IgD-negative memory B cell (primary cell): ENCODE results near the gene GADD45A. TPM values are rescaled to one million over a fixed set of nuclear protein-coding genes. Genes with fewer than 3 reads are reported as not detected.
"Not testable (repeated sequence)": the region's sequence is repeated elsewhere in the genome, so short reads cannot be mapped to it uniquely, and the experiment has no call there.

Source experiments
- H3K27ac Mint-ChIP-seq, 3 donors: one replicate each; pipeline ENCODE4 v1.8.0; 2020 to 2022; ENCODE audit warnings: mild to moderate bottlenecking in 3 of 3, mixed read lengths in 3 of 3, moderate library complexity in 1 of 3
- H3K27me3 Mint-ChIP-seq: one replicate; pipeline ENCODE4 v1.8.0; 2021; ENCODE audit warnings: mixed read lengths
- H3K36me3 Mint-ChIP-seq: one replicate; pipeline ENCODE4 v1.8.0; 2020; ENCODE audit warnings: mild to moderate bottlenecking, mixed read lengths
- H3K4me1 Mint-ChIP-seq, 3 donors: one replicate each; pipeline ENCODE4 v1.8.0; 2020 to 2022; ENCODE audit warnings: mixed read lengths in 3 of 3, mild to moderate bottlenecking in 1 of 3
- H3K4me3 Mint-ChIP-seq, 4 donors: one replicate each; pipeline ENCODE4 v1.8.0; 2020 to 2022; ENCODE audit warnings: mild to moderate bottlenecking in 4 of 4, mixed read lengths in 4 of 4, moderate library complexity in 3 of 4
- H3K9me3 Mint-ChIP-seq, 3 donors: one replicate each; pipeline ENCODE4 v1.8.0; 2020 to 2021; ENCODE audit warnings: mixed read lengths in 3 of 3, mild to moderate bottlenecking in 1 of 3
- polyA plus RNA-seq: library from polyadenylated mRNA; unstranded; fragments of 300-500 nt; fragmentation: Illumina TruSeq; gene quantifications from one replicate; pipeline ENCODE4 v1.2.3, GENCODE V29; 2021

The GADD45A gene
- polyA plus RNA-seq, 1 donor from 2014 or later = 21.0 TPM

DNA sequence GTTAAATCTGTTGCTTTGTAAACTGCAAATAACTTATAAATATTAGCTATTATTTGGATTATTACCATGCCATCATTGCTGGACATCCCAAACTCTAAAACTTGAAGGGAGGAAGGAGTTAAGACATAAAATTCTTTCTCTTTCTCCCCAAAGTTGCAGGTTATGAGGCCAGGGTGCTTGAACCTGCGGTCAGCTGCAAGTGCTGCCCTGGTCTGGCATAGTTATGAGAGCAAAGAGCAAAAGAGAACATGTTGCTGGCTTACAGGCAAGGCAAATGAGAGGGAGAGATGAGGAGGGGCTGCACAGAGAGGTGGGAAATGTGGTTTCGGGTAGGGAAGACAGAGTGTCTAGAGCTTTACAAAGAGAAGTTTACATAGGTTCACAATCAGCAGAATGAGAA lies 30.8 kb downstream of the GADD45A start:
- Mint-ChIP-seq H3K27ac (no peak overlapping the region), H3K4me1 (peaks cover 0 to 5% (median 1%) of the 10 kb centered on the region in 3 donors), H3K4me3 (no peak overlapping the region), H3K27me3 (peaks cover 2% of the 10 kb centered on the region), H3K9me3 (no peaks in the 10 kb centered on the region), H3K36me3 (peaks cover 2% of the 10 kb centered on the region)

DNA sequence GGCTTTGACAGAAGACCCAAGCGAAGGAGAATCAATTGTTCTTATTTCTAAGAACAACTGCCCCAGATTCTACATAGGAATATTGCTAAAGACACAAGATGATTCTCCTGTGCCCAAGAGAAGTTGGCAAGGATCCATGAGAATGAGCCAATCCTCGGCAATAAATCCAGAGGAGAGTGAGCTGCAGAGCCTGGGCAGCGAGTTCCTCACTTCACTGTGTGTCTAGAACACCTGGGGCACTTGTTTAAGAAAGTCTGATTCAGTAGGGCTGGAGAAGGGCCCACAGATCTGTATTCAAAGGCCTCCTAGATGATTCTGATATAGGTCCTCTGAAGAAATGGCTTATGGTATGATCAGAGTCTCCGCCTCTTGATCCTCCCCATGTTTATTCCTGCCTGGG lies 31.8 kb downstream of the GADD45A start:
- no peak overlapping the region for H3K27ac Mint-ChIP-seq
- H3K4me1 Mint-ChIP-seq = peaks cover 0 to 4% (median 0%) of the 10 kb centered on the region in 3 donors
- no peaks in the 10 kb centered on the region for H3K9me3 Mint-ChIP-seq
- H3K36me3 Mint-ChIP-seq = peaks cover 2% of the 10 kb centered on the region
- no peak overlapping the region for H3K4me3 Mint-ChIP-seq
- peaks cover 2% of the 10 kb centered on the region for H3K27me3 Mint-ChIP-seq

DNA sequence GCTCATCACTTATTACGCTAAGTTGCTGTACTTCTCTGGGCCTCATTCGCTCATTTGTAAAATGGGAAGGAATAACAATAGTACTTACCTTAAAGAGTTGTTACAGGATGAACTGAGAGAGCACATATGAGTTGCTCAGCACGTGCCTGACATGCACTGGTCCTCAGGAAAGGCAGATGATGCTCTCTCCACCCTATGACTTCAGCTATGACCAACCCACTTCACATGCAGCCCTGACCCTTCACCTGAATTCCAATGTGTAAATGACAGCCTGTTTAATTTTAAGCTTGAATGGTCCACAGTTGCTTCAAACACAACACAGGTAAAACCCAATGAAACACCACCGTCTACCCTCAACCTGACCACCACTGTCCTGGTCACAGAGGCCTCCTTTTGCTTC lies 32.9 kb downstream of the GADD45A start:
- Mint-ChIP-seq H3K27me3 (peaks cover 2% of the 10 kb centered on the region), H3K27ac (no peak overlapping the region), H3K36me3 (peaks cover 2% of the 10 kb centered on the region), H3K9me3 (no peaks in the 10 kb centered on the region), H3K4me1 (peaks cover 0 to 2% (median 0%) of the 10 kb centered on the region in 3 donors), H3K4me3 (no peak overlapping the region)

DNA sequence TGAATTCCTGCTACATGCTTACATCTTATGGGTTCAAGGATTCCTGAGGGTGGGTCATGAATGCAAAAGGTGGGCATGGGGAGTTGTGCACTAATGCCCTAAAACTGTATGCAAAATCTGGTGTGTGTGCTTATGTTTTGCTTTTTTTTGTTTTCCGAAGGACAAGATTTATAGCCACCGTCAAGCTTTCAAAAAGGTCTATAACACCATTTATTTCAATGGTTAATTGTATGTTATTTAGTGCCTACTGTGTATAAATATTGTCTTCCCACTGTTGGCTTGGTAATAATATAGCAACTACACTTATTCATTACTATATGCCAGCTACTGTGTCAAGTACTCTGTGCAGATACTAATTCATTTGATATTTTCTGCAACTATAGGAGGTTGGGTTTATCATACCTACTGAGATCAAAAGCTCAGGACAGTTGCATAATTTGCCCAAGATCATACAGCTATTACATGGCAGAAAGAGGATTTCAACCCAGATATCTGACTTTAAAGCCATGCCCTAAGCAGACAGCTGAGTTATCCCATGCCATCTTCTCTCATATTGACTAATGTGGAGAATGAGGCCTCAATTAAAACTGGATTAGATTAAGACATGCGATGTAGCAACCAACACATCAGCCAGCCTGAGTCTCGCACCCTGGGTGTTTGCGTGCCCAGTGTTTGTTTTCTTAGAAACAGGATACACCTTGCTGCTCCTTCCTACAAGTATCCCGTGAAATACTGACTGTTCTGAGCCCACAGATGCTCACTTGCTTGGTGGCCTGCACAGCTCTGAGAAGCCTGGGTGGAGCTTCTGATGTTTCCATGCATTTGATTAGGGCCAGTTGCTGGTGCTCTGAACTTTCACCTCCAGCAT lies 34.6 kb downstream of the GADD45A start:
- Mint-ChIP-seq H3K9me3 (no peaks in the 10 kb centered on the region), H3K4me3 (no peak overlapping the region), H3K27ac (no peak overlapping the region), H3K27me3 (peaks cover 1% of the 10 kb centered on the region), H3K4me1 (no peaks in the 10 kb centered on the region), H3K36me3 (peaks cover 2% of the 10 kb centered on the region)

DNA sequence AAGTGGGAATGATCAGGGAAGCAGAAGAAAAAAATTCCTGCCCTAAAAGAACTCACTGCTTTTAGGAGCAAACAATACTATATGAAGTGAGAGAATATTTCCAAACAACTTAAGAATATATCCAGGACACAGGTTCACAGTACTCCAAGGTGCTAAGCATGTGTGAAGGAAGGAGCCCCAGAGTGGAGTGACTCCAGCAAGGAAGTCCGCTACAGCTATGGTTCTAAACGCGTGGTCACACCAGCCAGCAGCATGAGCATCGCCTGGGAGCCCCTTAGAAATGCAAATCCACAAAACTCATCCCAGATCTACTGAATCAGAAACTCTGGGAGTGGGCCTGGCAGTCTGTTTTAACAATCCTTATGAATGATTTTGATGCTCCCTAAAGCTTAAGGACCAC lies 36.1 kb downstream of the GADD45A start:
- no peaks in the 10 kb centered on the region for H3K27me3 Mint-ChIP-seq

DNA sequence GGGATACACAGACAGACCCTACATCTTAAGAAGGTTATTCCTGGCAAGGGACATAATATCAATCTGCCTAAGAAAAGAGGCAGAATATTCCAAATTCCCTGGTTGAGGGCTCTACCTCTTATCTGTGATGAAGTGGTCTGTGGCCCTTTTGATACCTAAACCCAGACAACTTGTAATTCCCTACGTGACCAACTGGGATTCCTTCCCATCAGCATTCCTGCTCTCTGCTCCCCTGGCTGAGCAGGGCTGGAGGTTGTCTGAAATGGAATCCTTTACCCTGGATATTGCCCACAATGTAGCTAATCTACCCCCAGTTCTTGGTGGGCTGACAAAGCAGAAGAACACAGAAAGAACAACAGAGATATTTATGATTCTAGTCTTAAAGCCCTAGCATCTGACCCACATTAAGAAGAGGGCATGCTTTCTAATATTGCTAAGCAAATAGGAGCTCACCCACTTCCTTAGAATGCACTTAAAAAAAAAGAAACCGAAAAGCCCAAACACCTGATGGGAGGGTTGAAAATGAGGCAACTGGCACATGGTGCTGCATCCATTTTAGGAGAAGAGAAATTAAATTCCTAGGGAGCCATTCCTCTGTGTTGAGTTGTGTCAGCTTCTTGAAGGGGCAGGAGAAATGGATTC lies 36.8 kb downstream of the GADD45A start:
- Mint-ChIP-seq H3K4me3 (no peak overlapping the region), H3K36me3 (no peaks in the 10 kb centered on the region), H3K4me1 (no peaks in the 10 kb centered on the region), H3K27ac (no peak overlapping the region), H3K27me3 (no peaks in the 10 kb centered on the region), H3K9me3 (no peaks in the 10 kb centered on the region)

More for the DNA sequence above, 36.1 kb downstream of the GADD45A start:
- no peaks in the 10 kb centered on the region for H3K36me3 Mint-ChIP-seq
- H3K4me1 Mint-ChIP-seq = no peaks in the 10 kb centered on the region
- peak overlapping the region in 1 of 4 donors; percentile 52 for H3K4me3 Mint-ChIP-seq
- no peaks in the 10 kb centered on the region for H3K9me3 Mint-ChIP-seq
- no peak overlapping the region for H3K27ac Mint-ChIP-seq

DNA sequence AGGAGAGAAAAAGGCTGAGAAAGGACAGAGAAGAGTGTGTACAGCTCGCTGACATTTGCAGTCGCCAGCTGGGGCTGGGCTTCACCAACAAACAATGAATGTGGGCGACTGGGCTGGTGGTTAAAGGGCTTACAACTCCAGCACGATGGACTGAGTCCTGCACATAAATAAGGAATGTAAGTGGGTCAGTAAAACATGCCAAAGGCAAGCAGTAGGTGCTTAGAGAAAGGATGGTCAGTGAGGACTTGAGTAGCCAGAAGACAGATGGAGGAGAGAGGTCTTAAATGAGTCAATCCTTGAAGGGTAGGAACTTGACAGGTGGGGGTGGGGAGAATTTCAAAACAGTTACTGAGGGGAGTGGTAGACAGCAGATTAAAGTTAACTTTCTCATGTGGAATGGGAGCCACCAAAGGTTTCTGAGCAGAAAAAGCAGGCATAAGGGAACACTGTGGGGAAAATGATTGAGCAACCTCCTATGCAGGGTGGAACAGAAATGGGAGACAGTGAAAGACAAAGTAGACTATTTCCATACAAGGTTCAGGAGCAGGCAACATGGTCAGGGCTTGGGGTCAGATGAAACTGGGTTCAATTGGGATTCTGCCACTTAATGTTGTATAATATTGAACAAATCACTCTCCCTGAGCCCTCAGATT lies 37.4 kb downstream of the GADD45A start:
- H3K4me1 Mint-ChIP-seq = no peaks in the 10 kb centered on the region
- H3K36me3 Mint-ChIP-seq = no peaks in the 10 kb centered on the region
- no peak overlapping the region for H3K4me3 Mint-ChIP-seq
- no peak overlapping the region for H3K27ac Mint-ChIP-seq
- H3K27me3 Mint-ChIP-seq = no peaks in the 10 kb centered on the region
- H3K9me3 Mint-ChIP-seq = no peaks in the 10 kb centered on the region

DNA sequence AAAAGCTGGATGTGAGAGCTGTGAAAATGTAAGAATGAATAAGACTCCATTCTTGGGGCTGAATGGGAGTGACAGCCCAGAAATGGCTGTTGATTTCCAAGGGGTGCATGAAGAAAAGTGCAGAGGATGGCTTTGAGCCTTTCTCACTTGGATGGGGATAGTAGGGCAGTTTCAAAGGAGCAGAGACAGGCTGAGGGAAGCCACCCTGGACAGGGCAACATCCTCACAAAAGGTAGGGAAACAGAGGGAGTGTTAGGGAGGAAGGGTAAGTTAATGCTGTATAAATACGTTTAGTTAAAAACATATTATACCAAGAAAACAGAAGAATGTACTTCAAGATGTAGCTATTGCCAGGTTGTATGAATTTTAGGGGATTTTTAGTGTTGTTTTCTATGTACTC lies 38.1 kb downstream of the GADD45A start:
- no peaks in the 10 kb centered on the region for H3K4me1 Mint-ChIP-seq
- no peaks in the 10 kb centered on the region for H3K36me3 Mint-ChIP-seq
- no peak overlapping the region for H3K27ac Mint-ChIP-seq
- no peaks in the 10 kb centered on the region for H3K9me3 Mint-ChIP-seq
- no peaks in the 10 kb centered on the region for H3K27me3 Mint-ChIP-seq
- no peak overlapping the region for H3K4me3 Mint-ChIP-seq

DNA sequence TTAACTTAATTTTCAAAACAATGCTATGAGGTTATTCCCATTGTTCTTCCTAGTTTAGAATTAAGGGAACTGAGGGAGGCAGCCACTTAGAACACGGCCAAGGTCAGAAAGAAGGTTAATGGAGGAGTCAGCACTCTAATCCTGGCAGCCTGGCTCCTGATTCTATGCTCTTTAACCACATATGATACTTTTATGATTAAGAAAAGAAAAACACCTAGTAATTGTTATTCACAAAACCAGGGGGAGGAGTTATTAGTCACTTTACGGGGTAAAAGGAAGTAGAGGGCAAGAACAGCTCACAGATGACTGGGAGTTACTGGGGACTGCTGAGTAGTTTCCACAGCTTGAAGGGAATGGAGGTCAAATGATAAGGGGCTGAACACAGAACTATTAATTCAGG lies 38.6 kb downstream of the GADD45A start:
- no peaks in the 10 kb centered on the region for H3K36me3 Mint-ChIP-seq
- H3K27ac Mint-ChIP-seq = no peak overlapping the region
- no peaks in the 10 kb centered on the region for H3K27me3 Mint-ChIP-seq
- H3K9me3 Mint-ChIP-seq = no peaks in the 10 kb centered on the region
- no peaks in the 10 kb centered on the region for H3K4me1 Mint-ChIP-seq
- H3K4me3 Mint-ChIP-seq = no peak overlapping the region

DNA sequence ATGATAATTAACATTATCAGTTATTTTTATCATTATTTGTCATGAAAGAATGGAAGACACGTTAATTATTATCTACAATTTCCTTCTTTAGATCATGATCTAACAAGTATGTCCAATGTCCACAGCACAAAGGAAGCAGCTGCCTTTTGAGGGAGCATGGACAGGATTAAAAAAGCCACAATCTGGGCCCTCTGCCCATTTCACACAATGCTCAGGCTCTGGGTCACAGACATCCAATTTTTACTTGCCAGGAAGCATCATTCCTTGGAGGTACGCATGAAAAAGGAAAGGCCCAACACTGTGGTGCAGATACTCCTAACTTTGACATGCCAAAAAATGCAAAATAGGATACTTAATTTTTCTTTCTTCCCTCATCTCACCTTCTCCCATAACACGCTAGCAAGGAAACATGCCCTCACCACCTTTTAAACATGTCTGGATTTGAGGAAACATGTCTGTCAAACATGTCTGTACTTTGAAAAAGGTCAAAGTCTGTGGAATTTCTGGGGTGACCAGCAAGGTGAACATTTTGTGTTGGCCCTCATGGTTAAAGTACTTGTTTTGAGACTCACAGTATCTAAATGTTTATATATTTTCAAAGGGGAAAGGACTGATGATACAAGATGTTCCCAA lies 40.0 kb downstream of the GADD45A start:
- Mint-ChIP-seq H3K9me3 (no peaks in the 10 kb centered on the region), H3K27me3 (no peaks in the 10 kb centered on the region), H3K27ac (no peak overlapping the region)

DNA sequence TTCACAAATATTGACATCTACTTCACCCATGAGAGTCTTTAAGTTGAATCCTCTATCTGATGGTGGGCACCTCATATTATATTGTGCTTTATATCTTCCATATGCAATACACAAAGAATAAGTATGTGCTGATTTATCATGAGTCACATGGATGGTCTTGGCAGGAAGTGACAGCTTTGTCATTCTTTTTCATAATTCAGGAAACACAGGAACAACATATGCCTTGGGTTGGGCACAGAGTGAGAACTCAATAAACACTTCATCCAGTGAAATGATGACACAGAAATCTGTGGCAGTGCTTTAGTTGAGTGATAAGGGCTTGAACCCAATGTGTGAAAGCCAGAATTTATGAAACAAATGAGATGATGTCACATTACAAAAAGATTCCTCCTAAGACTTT lies 41.2 kb downstream of the GADD45A start:
- no peaks in the 10 kb centered on the region for H3K36me3 Mint-ChIP-seq
- H3K27ac Mint-ChIP-seq = no peak overlapping the region
- H3K27me3 Mint-ChIP-seq = no peaks in the 10 kb centered on the region
- H3K4me3 Mint-ChIP-seq = no peak overlapping the region
- H3K9me3 Mint-ChIP-seq = no peaks in the 10 kb centered on the region
- no peaks in the 10 kb centered on the region for H3K4me1 Mint-ChIP-seq

More for the DNA sequence above, 40.0 kb downstream of the GADD45A start:
- Mint-ChIP-seq H3K4me1 (no peaks in the 10 kb centered on the region), H3K36me3 (no peaks in the 10 kb centered on the region), H3K4me3 (no peak overlapping the region)

DNA sequence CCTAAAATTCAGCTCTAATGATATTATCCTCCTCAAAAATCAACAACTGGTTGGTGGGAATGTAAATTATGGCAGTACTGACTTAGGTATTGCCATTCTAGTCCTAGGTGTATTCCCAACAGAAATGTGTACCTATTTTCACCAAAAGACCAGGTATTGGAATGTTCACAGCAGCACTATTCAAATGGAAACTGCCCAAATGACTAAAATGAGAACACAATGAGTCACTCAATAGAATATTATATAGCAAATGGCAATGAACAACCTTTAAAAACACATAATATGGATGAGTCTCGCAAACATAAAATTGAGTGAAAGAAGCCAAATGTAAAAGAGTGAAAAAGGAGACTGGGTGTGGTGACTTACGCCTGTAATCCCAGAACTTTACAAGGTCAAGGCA lies 44.9 kb downstream of the GADD45A start:
- H3K9me3 Mint-ChIP-seq = no peaks in the 10 kb centered on the region
- H3K4me3 Mint-ChIP-seq = no peak overlapping the region
- no peaks in the 10 kb centered on the region for H3K27me3 Mint-ChIP-seq
- H3K36me3 Mint-ChIP-seq = no peaks in the 10 kb centered on the region
- H3K27ac Mint-ChIP-seq = no peak overlapping the region
- peaks cover 8 to 17% (median 13%) of the 10 kb centered on the region in 3 donors for H3K4me1 Mint-ChIP-seq

DNA sequence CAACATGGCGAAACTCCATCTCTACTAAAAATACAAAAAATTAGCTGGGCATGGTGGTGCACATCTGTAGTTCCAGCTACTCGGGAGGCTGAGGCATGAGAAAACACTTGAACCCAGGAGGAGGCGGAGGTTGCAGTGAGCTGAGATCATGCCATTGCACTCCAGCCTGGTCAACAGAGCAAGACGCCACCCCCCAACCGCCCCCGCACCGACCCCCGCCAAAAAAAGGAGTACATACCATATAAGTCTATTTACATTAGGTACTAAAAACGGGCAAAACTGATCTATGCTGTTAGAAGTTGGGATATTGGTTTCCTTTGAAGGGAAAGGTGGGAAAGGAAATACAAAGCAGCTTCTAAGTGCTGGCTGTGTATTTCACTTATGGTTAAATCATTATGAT lies 45.3 kb downstream of the GADD45A start:
- not testable (repeated sequence) for H3K36me3 Mint-ChIP-seq, H3K27ac Mint-ChIP-seq, H3K27me3 Mint-ChIP-seq, H3K4me3 Mint-ChIP-seq, H3K9me3 Mint-ChIP-seq
- peaks cover 8 to 21% (median 18%) of the 10 kb centered on the region in 3 donors for H3K4me1 Mint-ChIP-seq

DNA sequence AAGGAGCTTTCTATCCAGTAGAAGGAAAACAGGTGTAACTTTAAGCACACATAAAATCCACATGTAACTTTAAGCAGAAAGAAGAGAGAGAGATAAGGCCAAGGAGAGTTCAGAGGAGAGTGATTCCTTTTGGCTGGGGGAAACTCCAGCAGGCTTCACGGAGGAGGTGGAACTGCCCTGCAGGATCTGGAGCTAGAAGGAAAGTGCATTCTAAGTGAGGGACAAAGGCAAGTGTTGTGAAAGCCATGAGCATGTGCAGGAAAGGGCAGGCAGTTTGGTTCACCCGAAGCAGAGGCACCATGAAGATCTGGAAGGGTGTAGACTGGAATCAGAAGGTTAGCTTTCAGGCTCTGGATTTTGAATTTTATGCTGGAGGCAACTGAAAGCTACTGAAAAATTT lies 46.3 kb downstream of the GADD45A start:
- no peaks in the 10 kb centered on the region for H3K36me3 Mint-ChIP-seq
- peaks cover 16 to 28% (median 28%) of the 10 kb centered on the region in 3 donors for H3K4me1 Mint-ChIP-seq
- no peaks in the 10 kb centered on the region for H3K9me3 Mint-ChIP-seq
- no peaks in the 10 kb centered on the region for H3K27me3 Mint-ChIP-seq
- no peak overlapping the region for H3K27ac Mint-ChIP-seq
- no peak overlapping the region for H3K4me3 Mint-ChIP-seq

DNA sequence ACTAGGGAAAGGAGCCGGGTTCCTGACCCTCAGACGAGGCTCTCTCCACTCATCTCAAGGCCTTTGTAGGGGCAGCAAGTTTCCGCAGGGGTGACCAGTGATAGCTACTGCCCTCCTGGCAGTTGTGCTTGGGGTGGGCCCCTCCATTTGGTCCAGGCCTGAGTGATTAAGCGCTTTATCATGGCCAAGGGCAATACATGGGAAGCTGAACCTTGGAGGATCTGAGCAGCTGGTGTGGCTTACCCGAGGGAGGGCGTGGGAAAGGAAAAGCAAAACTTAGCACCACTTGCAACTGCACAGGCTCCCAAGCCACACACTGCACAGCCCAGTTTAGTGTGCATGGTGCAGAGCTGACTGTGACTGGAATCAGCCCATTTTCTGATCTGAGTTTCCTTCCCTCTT lies 47.8 kb downstream of the GADD45A start:
- Mint-ChIP-seq H3K4me1 (peaks cover 21 to 36% (median 35%) of the 10 kb centered on the region in 3 donors), H3K4me3 (no peak overlapping the region), H3K27me3 (no peaks in the 10 kb centered on the region), H3K36me3 (peaks cover 1% of the 10 kb centered on the region), H3K9me3 (no peaks in the 10 kb centered on the region), H3K27ac (no peak overlapping the region)
